ENCODE results near the gene PPP1R17.

The PPP1R17 gene

DNA sequence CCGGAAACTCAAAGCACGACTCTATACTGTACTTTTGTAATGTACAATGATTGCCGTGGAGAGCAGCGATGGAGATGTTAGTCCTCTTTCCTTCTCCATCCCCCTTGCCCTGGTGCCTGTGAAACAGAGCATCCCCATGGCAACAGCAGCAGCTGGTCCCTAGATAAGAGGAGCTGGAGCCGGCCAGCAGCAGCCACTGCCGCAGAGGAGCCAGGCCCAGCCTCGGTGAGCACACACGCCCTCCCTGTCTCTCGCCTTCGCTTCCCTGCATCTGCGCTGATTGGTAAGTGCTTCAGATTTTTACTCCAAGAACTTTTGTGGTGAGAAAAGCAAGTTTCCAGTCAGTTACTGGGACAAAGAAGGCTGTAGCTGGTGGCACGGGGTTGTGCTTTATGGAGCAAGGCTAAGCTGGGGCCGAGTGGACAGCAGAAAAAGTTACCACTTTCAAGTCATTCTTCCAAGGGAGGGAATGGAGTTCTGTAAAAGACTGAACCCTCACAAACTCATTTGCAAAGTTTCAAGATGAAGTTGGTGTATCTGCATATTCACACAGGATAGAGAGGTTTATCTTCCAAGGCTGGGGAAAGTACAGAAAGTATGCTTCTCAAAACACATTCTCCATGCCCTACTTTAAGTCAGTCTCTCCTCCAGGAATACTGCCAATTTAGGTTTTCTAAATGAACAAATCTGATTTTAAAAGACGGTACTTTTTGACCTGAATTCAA is at the start of gene PPP1R17:
PPP1R17 (plus strand) TSS at position 192 of the 725 bp plus-strand sequence. CDS start 5,227 bp downstream, outside the sequence.
- TF ChIP-seq, protein P1, sequence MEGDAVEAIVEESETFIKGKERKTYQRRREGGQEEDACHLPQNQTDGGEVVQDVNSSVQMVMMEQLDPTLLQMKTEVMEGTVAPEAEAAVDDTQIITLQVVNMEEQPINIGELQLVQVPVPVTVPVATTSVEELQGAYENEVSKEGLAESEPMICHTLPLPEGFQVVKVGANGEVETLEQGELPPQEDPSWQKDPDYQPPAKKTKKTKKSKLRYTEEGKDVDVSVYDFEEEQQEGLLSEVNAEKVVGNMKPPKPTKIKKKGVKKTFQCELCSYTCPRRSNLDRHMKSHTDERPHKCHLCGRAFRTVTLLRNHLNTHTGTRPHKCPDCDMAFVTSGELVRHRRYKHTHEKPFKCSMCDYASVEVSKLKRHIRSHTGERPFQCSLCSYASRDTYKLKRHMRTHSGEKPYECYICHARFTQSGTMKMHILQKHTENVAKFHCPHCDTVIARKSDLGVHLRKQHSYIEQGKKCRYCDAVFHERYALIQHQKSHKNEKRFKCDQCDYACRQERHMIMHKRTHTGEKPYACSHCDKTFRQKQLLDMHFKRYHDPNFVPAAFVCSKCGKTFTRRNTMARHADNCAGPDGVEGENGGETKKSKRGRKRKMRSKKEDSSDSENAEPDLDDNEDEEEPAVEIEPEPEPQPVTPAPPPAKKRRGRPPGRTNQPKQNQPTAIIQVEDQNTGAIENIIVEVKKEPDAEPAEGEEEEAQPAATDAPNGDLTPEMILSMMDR (IDR thresholded peaks at IDR 0.05; ENCODE audit: low read depth, low read length, missing control alignments), result no peak
- no peak for DNase-seq (ENCODE audit: low read depth)
- H3K4me3 ChIP-seq (ENCODE audit: low read depth, low read length), result no peak within 1 kb of the TSS

DNA sequence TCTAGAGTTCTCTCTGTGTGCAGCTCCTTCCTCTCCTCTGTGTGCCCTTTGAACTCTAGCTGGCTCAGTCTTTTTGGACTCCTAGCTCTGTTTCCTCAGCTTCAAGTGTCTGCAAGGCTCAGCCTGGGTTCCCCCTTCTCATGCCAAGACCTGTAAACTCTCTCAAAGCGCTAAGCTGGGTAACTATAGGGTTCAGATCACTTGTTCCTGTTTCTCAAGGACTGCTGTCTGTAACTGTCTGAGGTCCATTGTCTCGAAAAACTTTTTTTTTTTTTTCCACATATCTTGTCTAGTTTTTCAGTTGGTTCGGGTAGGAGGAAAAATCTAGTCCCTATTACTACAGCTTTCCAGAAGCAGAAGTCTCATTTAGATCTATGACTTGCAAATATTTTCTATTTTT is 46.6 kb upstream of the PPP1R17 start:
- TF ChIP-seq, protein P1 (IDR thresholded peaks at IDR 0.05; ENCODE audit: low read depth, low read length, missing control alignments), result no peak
- no peak for DNase-seq (ENCODE audit: low read depth)
- H3K4me3 ChIP-seq (ENCODE audit: low read depth, low read length), result no peak overlapping the region

- no peak for DNase-seq (ENCODE audit: low read depth)
- no peak overlapping the region for H3K4me3 ChIP-seq (ENCODE audit: low read depth, low read length)
- TF ChIP-seq, protein P1 (IDR thresholded peaks at IDR 0.05; ENCODE audit: low read depth, low read length, missing control alignments), result no peak
Measured at GRCh38 chr7:31642681-31643115, 44.3 kb upstream of the PPP1R17 start.

GRCh38 chr7:31646942-31647341 is 40.1 kb upstream of the PPP1R17 start:
- TF ChIP-seq, protein P1 (IDR thresholded peaks at IDR 0.05; ENCODE audit: low read depth, low read length, missing control alignments), result no peak
- H3K4me3 ChIP-seq (ENCODE audit: low read depth, low read length), result no peak overlapping the region
- DNase-seq (ENCODE audit: low read depth), result no peak

DNA sequence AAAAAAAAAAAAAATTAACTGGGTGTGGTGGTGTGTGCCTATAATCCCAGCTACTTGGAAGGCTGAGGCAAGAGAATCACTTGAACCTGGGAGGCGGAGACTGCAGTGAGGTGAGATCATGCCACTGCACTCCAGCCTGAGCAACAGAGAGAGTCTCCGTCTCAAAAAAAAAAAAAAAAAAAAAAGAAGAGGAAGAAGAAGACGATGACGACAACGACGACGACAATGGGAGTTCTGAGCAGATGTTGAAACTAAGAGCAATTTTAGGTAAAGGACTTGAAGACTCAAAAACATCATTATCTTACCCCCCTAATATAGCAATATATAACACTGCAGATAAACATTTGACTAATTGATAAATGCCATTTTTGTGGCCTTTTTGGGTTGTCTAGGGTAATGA is 39.5 kb upstream of the PPP1R17 start:
- TF ChIP-seq, protein P1 (IDR thresholded peaks at IDR 0.05; ENCODE audit: low read depth, low read length, missing control alignments), result no peak
- no peak overlapping the region for H3K4me3 ChIP-seq (ENCODE audit: low read depth, low read length)
- DNase-seq (ENCODE audit: low read depth), result no peak

DNA sequence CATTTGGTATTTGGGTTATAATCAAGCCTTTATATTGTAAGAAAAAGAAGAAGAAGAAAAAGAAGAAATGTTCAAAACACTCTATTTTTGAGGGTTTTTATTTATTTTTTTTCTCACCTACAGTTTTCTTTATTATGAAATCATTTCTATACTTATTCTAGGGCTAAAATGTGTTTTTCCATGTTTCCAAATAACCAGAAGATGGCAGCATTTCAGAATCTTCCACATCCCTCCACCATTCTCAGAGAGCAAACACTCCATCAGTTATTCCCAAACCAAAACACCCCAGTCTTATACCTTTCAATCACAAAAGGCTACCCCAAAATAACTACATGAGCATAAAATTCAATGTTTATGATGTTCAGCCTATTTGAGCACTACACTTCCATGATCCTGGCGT is 38.7 kb upstream of the PPP1R17 start:
- no peak overlapping the region for H3K4me3 ChIP-seq (ENCODE audit: low read depth, low read length)
- TF ChIP-seq, protein P1 (IDR thresholded peaks at IDR 0.05; ENCODE audit: low read depth, low read length, missing control alignments), result peak; percentile 6
- no peak for DNase-seq (ENCODE audit: low read depth)

DNA sequence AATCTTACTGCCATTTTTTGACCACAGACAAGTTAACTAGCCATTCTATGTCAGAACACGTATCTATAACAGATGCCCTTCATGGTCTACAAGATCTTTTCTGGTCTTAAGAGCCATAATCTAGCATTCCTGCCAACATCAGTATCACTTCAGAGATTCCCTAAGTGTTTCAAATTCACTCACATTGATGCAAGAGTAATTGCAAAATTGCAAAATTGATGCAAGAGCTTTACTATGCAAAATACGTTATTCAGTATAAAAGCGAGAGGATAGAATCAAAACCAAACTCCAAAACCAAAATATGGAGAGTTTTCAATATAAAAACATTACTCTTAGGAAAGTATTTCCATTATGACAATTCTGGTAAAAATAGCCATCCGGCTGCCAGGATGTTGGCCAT is 38.1 kb upstream of the PPP1R17 start:
- DNase-seq (ENCODE audit: low read depth), result no peak
- TF ChIP-seq, protein P1 (IDR thresholded peaks at IDR 0.05; ENCODE audit: low read depth, low read length, missing control alignments), result no peak
- no peak overlapping the region for H3K4me3 ChIP-seq (ENCODE audit: low read depth, low read length)
